Glutamatergic neuron (in vitro differentiated cells): ENCODE measurements around the gene NTN1. TPM values are rescaled to one million over a fixed set of nuclear protein-coding genes. Genes with fewer than 3 reads are reported as not detected.
A peak's percentile ranks its signal among the peaks of the same experiment; 100 is the strongest.

Experiments
- DNase-seq: peaks from one replicate; pipeline ENCODE4 v3.0.0; 2022
- H3K27ac Mint-ChIP-seq: one replicate; pipeline ENCODE4 v1.8.0; 2020; ENCODE audit warnings: mild to moderate bottlenecking, mixed read lengths, inconsistent platforms; ENCODE audit not compliant: unreplicated experiment
- H3K27me3 Mint-ChIP-seq: one replicate; pipeline ENCODE4 v1.8.0; 2020; ENCODE audit warnings: mild to moderate bottlenecking, moderate library complexity, mixed read lengths, inconsistent platforms; ENCODE audit not compliant: unreplicated experiment
- H3K36me3 Mint-ChIP-seq: one replicate; pipeline ENCODE4 v1.8.0; 2020; ENCODE audit warnings: mild to moderate bottlenecking, mixed read lengths, inconsistent platforms; ENCODE audit not compliant: unreplicated experiment
- H3K4me1 Mint-ChIP-seq: one replicate; pipeline ENCODE4 v1.8.0; 2020; ENCODE audit warnings: mild to moderate bottlenecking, low read depth, mixed read lengths, inconsistent platforms; ENCODE audit not compliant: unreplicated experiment
- H3K4me3 Mint-ChIP-seq: one replicate; pipeline ENCODE4 v1.8.0; 2020; ENCODE audit warnings: mild to moderate bottlenecking, mixed read lengths, inconsistent platforms; ENCODE audit not compliant: unreplicated experiment
- H3K9me3 Mint-ChIP-seq: one replicate; pipeline ENCODE4 v1.8.0; 2020; ENCODE audit warnings: mild to moderate bottlenecking, moderate library complexity, mixed read lengths, inconsistent platforms; ENCODE audit not compliant: unreplicated experiment
- total RNA-seq: library from RNA; stranded (reverse); fragmentation: NEBNext Ultra II Directional; extraction: Animal tissue kit (Norgen Biotek cat#: 25700); gene quantifications from one replicate; pipeline ENCODE4 v1.2.1, GENCODE V29; 2021; ENCODE audit not compliant: unreplicated experiment
- TF ChIP-seq, protein P1 (sequence below): fragments of 200-600 bp; sonication (generic); IDR thresholded peaks from one replicate; pipeline ENCODE4 v1.5.0; 2021; ENCODE audit not compliant: partially characterized antibody, unreplicated experiment

The NTN1 gene
- total RNA-seq, 1 donor from 2014 or later: 0.76 TPM

DNA sequence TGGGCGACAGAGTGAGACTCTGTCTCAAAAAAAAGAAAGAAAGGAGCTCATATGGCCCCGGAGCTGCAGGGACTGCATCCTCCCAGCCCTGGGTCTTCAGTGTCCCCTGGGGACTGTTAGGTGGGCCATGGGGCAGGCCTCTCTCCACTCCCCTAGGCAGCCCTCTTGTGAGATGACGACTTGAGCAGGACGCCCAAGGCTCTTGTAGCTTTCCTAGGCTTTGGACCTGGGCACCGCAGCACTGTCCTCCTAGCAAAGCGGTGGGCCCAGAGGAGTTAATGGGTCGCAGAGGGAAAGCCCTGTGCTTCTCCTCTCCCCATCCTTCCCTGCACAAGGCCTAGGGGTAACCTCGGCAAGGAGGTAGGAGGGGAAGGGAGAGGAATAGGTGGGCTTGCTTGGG lies 202.2 kb downstream of the NTN1 start:
- H3K4me3 Mint-ChIP-seq: no peak overlapping the region

DNA sequence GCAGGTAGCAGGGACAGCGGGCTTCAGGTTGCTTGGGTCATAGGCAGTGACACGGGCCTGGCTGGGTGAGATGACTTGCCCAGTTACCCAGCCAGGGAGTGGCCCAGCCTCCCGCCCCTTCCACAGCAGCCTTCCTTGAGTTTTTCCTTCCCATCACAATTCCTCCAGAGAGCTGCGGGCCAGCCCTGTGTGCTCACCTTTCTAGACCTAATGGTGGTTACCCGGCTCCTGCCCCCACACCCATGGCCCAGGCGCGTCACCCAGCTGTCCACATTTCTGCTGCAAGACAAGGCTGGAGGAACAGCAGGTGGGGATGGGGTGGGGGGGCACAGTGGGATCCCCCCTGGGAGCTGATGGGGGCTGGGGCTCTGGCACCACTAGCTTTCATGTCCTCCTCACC lies 203.2 kb downstream of the NTN1 start:
- H3K27me3 Mint-ChIP-seq: peaks cover 1% of the 10 kb centered on the region
- H3K27ac Mint-ChIP-seq: no peak overlapping the region
- no peaks in the 10 kb centered on the region for H3K9me3 Mint-ChIP-seq
- TF ChIP-seq, protein P1, sequence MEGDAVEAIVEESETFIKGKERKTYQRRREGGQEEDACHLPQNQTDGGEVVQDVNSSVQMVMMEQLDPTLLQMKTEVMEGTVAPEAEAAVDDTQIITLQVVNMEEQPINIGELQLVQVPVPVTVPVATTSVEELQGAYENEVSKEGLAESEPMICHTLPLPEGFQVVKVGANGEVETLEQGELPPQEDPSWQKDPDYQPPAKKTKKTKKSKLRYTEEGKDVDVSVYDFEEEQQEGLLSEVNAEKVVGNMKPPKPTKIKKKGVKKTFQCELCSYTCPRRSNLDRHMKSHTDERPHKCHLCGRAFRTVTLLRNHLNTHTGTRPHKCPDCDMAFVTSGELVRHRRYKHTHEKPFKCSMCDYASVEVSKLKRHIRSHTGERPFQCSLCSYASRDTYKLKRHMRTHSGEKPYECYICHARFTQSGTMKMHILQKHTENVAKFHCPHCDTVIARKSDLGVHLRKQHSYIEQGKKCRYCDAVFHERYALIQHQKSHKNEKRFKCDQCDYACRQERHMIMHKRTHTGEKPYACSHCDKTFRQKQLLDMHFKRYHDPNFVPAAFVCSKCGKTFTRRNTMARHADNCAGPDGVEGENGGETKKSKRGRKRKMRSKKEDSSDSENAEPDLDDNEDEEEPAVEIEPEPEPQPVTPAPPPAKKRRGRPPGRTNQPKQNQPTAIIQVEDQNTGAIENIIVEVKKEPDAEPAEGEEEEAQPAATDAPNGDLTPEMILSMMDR: no peak
- DNase-seq: peak; percentile 14
- H3K4me3 Mint-ChIP-seq: no peak overlapping the region
- no peaks in the 10 kb centered on the region for H3K36me3 Mint-ChIP-seq
- no peaks in the 10 kb centered on the region for H3K4me1 Mint-ChIP-seq

More for the DNA sequence above, 202.2 kb downstream of the NTN1 start:
- no peaks in the 10 kb centered on the region for H3K36me3 Mint-ChIP-seq
- no peak overlapping the region for H3K27ac Mint-ChIP-seq
- peaks cover 1% of the 10 kb centered on the region for H3K27me3 Mint-ChIP-seq
- no peak for DNase-seq
- TF ChIP-seq, protein P1: no peak
- no peaks in the 10 kb centered on the region for H3K9me3 Mint-ChIP-seq
- H3K4me1 Mint-ChIP-seq: no peaks in the 10 kb centered on the region

DNA sequence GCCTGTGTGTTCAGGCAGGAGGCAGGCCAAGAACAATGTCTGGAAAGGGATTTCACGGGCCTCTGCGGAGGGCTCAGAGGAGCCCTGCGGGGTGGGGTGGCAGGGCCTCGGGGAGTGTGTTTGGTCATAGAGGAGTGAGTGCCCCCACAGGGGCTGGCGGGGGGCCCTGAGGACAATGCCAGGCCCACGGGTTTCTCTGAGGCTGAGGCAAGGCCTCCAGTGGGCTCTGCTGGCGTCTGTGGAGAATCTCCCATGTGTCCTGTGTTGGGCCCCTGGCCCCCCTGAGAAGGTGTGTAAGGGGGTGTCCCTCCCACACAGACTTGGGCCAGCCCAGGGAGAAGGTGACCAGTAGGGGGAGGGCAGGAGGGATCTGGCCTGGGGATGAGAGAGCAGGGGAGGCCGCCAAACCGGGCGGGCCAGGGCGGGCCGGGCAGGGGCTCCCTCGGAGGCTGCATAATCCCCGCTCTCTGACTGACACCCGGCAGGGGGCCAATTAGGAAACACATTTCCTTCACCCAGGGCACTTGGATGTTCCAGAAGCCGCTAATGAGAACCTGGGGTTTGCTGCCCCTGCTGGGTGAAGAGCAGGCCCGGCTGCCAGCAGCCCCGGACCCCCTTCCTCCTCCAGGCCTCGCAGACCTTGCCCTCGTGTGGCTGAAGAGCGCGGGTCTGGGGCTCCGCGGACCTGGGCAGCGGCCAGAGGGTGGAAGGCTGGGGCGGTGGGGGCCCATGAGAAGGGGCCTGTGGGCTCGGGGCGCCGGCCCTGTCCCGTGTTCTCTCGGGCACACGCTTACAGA lies 204.2 kb downstream of the NTN1 start:
- peaks cover 1% of the 10 kb centered on the region for H3K27me3 Mint-ChIP-seq
- DNase-seq: peak; percentile 20
- H3K27ac Mint-ChIP-seq: no peak overlapping the region
- H3K36me3 Mint-ChIP-seq: no peaks in the 10 kb centered on the region
- H3K9me3 Mint-ChIP-seq: no peaks in the 10 kb centered on the region
- TF ChIP-seq, protein P1: no peak
- H3K4me3 Mint-ChIP-seq: no peak overlapping the region
- H3K4me1 Mint-ChIP-seq: no peaks in the 10 kb centered on the region

DNA sequence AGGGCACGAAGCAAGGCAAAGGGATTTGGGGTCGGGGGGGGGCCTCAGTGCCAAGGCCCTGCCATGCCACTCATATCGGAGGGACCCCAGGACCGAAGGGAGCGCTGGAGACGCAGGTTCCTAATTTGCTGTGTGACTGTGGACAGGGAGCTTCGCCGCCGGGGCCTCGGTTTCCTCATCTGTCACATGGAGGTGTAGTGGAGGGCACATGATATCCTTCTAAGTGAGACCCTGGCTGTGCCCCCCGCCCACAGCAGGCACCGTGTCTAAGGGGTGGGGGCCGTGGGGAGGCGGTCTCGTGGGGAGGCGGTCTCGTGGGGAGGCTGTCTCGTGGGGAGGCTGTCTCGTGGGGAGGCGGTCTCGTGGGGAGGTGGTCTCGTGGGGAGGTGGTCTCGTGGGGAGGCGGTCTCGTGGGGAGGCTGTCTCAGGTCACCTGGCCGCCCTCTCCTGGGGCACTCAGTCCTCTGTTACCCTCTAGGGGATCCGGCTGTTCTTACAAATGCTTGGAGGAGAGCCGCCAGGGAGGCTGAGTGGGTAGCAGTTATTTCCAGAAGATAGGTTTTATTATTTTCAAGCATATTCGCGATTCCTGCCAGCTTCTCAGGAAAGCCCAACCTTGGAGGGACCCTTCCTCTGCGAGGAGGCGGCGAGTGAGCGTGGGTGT lies 205.0 kb downstream of the NTN1 start:
- no peak overlapping the region for H3K27ac Mint-ChIP-seq
- no peaks in the 10 kb centered on the region for H3K36me3 Mint-ChIP-seq
- no peak overlapping the region for H3K4me3 Mint-ChIP-seq
- H3K27me3 Mint-ChIP-seq: peaks cover 1% of the 10 kb centered on the region
- H3K4me1 Mint-ChIP-seq: no peaks in the 10 kb centered on the region
- TF ChIP-seq, protein P1: no peak
- no peaks in the 10 kb centered on the region for H3K9me3 Mint-ChIP-seq
- DNase-seq: peak; percentile 2

DNA sequence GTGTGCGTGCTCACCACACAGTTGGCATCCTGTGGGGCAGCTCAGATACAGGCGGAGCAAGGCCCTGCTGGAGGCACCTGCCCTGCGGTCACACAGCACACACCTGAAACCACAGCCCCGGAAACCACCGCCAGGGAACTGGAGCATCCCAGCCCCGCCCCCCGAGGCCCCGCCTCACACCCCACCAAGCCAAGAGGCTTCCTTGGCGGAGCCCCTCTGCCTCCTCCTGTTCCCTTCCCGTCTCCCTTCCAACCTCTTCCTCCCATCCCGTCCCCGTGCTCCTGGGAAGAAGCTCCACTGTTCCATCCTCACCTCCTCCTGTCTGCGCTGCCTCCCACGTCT lies 205.5 kb downstream of the NTN1 start:
- Mint-ChIP-seq H3K4me1 (no peaks in the 10 kb centered on the region), H3K9me3 (no peaks in the 10 kb centered on the region), H3K4me3 (no peak overlapping the region), H3K27ac (no peak overlapping the region), H3K27me3 (peaks cover 1% of the 10 kb centered on the region), H3K36me3 (no peaks in the 10 kb centered on the region)
- TF ChIP-seq, protein P1: no peak
- peak; percentile 17 for DNase-seq
